ENCODE measurements around the gene RNF167. TPM values are rescaled to one million over a fixed set of nuclear protein-coding genes. Genes with fewer than 3 reads are reported as not detected.

The RNF167 gene
- total and polyA plus RNA-seq, 2 donors, result 73.0 to 189 TPM

- 93% methylated on average over 14 of the region's 14 CpGs for WGBS
- Histone ChIP-seq H3K9me3 (ENCODE audit: control insufficient read depth in 2 of 2, insufficient read depth in 1 of 2, low read length in 1 of 2) (no peaks in the 10 kb centered on the region), H3K27me3 (ENCODE audit: control insufficient read depth in 2 of 2, insufficient read depth in 1 of 2, low read length in 1 of 2) (peaks cover 0 to 5% of the 10 kb centered on the region in 2 donors), H3K27ac (ENCODE audit: low read depth in 1 of 2, low read length in 1 of 2) (peak overlapping the region in 1 of 2 donors; percentile 37), H3K4me1 (ENCODE audit: control insufficient read depth in 2 of 2, insufficient read depth in 2 of 2, low read length in 2 of 2) (peaks cover 13 to 29% of the 10 kb centered on the region in 2 donors), H3K4me3 (ENCODE audit: low read length in 2 of 2) (no peak overlapping the region), H3K36me3 (ENCODE audit: control insufficient read depth in 2 of 2, insufficient read depth in 2 of 2, low read length in 1 of 2) (peaks cover 4 to 5% of the 10 kb centered on the region in 2 donors)
- DNase-seq (ENCODE audit: low read depth in 6 of 9, low spot score in 9 of 9), result no peak
Measured at GRCh38 chr17:4953451-4953961, 13.4 kb downstream of the RNF167 start.

GRCh38 chr17:4955091-4955490 is 15.0 kb downstream of the RNF167 start:
- H3K4me1 ChIP-seq (ENCODE audit: control insufficient read depth in 2 of 2, insufficient read depth in 2 of 2, low read length in 2 of 2), result peaks cover 12 to 28% of the 10 kb centered on the region in 2 donors
- no peak overlapping the region for H3K4me3 ChIP-seq (ENCODE audit: low read length in 2 of 2)
- peaks cover 15 to 16% of the 10 kb centered on the region in 2 donors for H3K36me3 ChIP-seq (ENCODE audit: control insufficient read depth in 2 of 2, insufficient read depth in 2 of 2, low read length in 1 of 2)
- no peak for DNase-seq (ENCODE audit: low read depth in 6 of 9, low spot score in 9 of 9)
- H3K9me3 ChIP-seq (ENCODE audit: control insufficient read depth in 2 of 2, insufficient read depth in 1 of 2, low read length in 1 of 2), result no peaks in the 10 kb centered on the region
- H3K27ac ChIP-seq (ENCODE audit: low read depth in 1 of 2, low read length in 1 of 2), result no peak overlapping the region
- WGBS, result 98% methylated on average over 8 of the region's 8 CpGs
- H3K27me3 ChIP-seq (ENCODE audit: control insufficient read depth in 2 of 2, insufficient read depth in 1 of 2, low read length in 1 of 2), result peaks cover 0 to 4% of the 10 kb centered on the region in 2 donors

- Histone ChIP-seq H3K27ac (ENCODE audit: low read depth in 1 of 2, low read length in 1 of 2) (no peak overlapping the region), H3K4me3 (ENCODE audit: low read length in 2 of 2) (no peak overlapping the region), H3K36me3 (ENCODE audit: control insufficient read depth in 2 of 2, insufficient read depth in 2 of 2, low read length in 1 of 2) (peaks cover 20 to 23% of the 10 kb centered on the region in 2 donors), H3K27me3 (ENCODE audit: control insufficient read depth in 2 of 2, insufficient read depth in 1 of 2, low read length in 1 of 2) (no peaks in the 10 kb centered on the region), H3K4me1 (ENCODE audit: control insufficient read depth in 2 of 2, insufficient read depth in 2 of 2, low read length in 2 of 2) (peaks cover 0 to 13% of the 10 kb centered on the region in 2 donors), H3K9me3 (ENCODE audit: control insufficient read depth in 2 of 2, insufficient read depth in 1 of 2, low read length in 1 of 2) (no peaks in the 10 kb centered on the region)
- no peak for DNase-seq (ENCODE audit: low read depth in 6 of 9, low spot score in 9 of 9)
- WGBS, result 92% methylated on average over 10 of the region's 10 CpGs
Measured at GRCh38 chr17:4956493-4957061, 16.5 kb downstream of the RNF167 start.

GRCh38 chr17:4958102-4958501 is 18.0 kb downstream of the RNF167 start:
- H3K27me3 ChIP-seq (ENCODE audit: control insufficient read depth in 2 of 2, insufficient read depth in 1 of 2, low read length in 1 of 2), result no peaks in the 10 kb centered on the region
- H3K4me3 ChIP-seq (ENCODE audit: low read length in 2 of 2), result no peak overlapping the region
- H3K4me1 ChIP-seq (ENCODE audit: control insufficient read depth in 2 of 2, insufficient read depth in 2 of 2, low read length in 2 of 2), result peaks cover 0 to 3% of the 10 kb centered on the region in 2 donors
- WGBS, result 95% methylated on average over 3 of the region's 3 CpGs
- H3K27ac ChIP-seq (ENCODE audit: low read depth in 1 of 2, low read length in 1 of 2), result no peak overlapping the region
- DNase-seq (ENCODE audit: low read depth in 6 of 9, low spot score in 9 of 9), result no peak
- H3K9me3 ChIP-seq (ENCODE audit: control insufficient read depth in 2 of 2, insufficient read depth in 1 of 2, low read length in 1 of 2), result no peaks in the 10 kb centered on the region
- peaks cover 23 to 24% of the 10 kb centered on the region in 2 donors for H3K36me3 ChIP-seq (ENCODE audit: control insufficient read depth in 2 of 2, insufficient read depth in 2 of 2, low read length in 1 of 2)

GRCh38 chr17:4959261-4959965 is 19.3 kb downstream of the RNF167 start:
- WGBS, result 97% methylated on average over 18 of the region's 18 CpGs
- no peaks in the 10 kb centered on the region for H3K27me3 ChIP-seq (ENCODE audit: control insufficient read depth in 2 of 2, insufficient read depth in 1 of 2, low read length in 1 of 2)
- H3K9me3 ChIP-seq (ENCODE audit: control insufficient read depth in 2 of 2, insufficient read depth in 1 of 2, low read length in 1 of 2), result no peaks in the 10 kb centered on the region
- no peak overlapping the region for H3K4me3 ChIP-seq (ENCODE audit: low read length in 2 of 2)
- DNase-seq (ENCODE audit: low read depth in 6 of 9, low spot score in 9 of 9), result no peak
- no peaks in the 10 kb centered on the region for H3K4me1 ChIP-seq (ENCODE audit: control insufficient read depth in 2 of 2, insufficient read depth in 2 of 2, low read length in 2 of 2)
- peaks cover 23 to 24% of the 10 kb centered on the region in 2 donors for H3K36me3 ChIP-seq (ENCODE audit: control insufficient read depth in 2 of 2, insufficient read depth in 2 of 2, low read length in 1 of 2)
- no peak overlapping the region for H3K27ac ChIP-seq (ENCODE audit: low read depth in 1 of 2, low read length in 1 of 2)

DNA sequence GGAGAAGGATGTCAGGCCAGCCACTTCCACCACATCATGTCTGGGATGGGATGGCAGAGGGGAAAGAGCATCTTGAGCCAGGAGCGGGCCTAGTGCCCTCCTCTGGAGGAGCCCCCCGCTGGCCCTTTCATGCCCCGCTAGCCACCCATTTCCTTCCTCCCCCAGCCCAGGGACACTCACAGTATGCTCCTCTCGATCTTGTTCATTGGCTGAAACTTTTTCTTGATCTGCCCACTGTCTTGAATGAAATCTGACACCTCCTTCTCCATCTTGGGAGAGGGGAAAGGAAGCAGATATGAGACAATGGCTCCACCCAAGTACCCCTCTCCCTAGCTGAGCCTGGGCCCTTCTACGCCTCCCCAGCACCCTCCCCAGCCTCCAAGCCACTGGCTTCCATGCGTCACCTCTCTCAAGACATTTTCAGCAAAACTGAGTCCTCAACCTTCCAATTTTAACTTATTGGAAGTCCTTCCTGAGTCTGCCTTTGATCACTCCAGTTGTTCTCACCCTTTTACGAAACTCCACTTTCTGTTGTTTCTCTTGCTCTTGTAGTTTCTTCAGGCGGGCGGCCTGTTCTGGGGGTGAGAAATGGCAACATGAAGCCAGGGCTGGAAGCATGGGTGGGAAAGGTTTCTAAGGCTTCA is 20.3 kb downstream of the RNF167 start:
- WGBS, result 93% methylated on average over 9 of the region's 9 CpGs
- no peak for DNase-seq (ENCODE audit: low read depth in 6 of 9, low spot score in 9 of 9)
- Histone ChIP-seq H3K36me3 (ENCODE audit: control insufficient read depth in 2 of 2, insufficient read depth in 2 of 2, low read length in 1 of 2) (peaks cover 23 to 28% of the 10 kb centered on the region in 2 donors), H3K4me3 (ENCODE audit: low read length in 2 of 2) (no peak overlapping the region), H3K4me1 (ENCODE audit: control insufficient read depth in 2 of 2, insufficient read depth in 2 of 2, low read length in 2 of 2) (peaks cover 0 to 1% of the 10 kb centered on the region in 2 donors), H3K27ac (ENCODE audit: low read depth in 1 of 2, low read length in 1 of 2) (no peak overlapping the region), H3K27me3 (ENCODE audit: control insufficient read depth in 2 of 2, insufficient read depth in 1 of 2, low read length in 1 of 2) (no peaks in the 10 kb centered on the region), H3K9me3 (ENCODE audit: control insufficient read depth in 2 of 2, insufficient read depth in 1 of 2, low read length in 1 of 2) (no peaks in the 10 kb centered on the region)

- 98% methylated on average over 15 of the region's 15 CpGs for WGBS
Measured at GRCh38 chr17:4965311-4965986, 25.4 kb downstream of the RNF167 start.

GRCh38 chr17:4966844-4967538 is 26.9 kb downstream of the RNF167 start:
- Histone ChIP-seq H3K27ac (ENCODE audit: low read depth in 1 of 2, low read length in 1 of 2) (peak overlapping the region; percentile 85 to 97), H3K9me3 (ENCODE audit: control insufficient read depth in 2 of 2, insufficient read depth in 1 of 2, low read length in 1 of 2) (peaks cover 0 to 5% of the 10 kb centered on the region in 2 donors), H3K36me3 (ENCODE audit: control insufficient read depth in 2 of 2, insufficient read depth in 2 of 2, low read length in 1 of 2) (peaks cover 10 to 31% of the 10 kb centered on the region in 2 donors), H3K4me3 (ENCODE audit: low read length in 2 of 2) (peak overlapping the region; percentile 66 to 92), H3K4me1 (ENCODE audit: control insufficient read depth in 2 of 2, insufficient read depth in 2 of 2, low read length in 2 of 2) (peaks cover 11 to 33% of the 10 kb centered on the region in 2 donors), H3K27me3 (ENCODE audit: control insufficient read depth in 2 of 2, insufficient read depth in 1 of 2, low read length in 1 of 2) (no peaks in the 10 kb centered on the region)
- peak; percentile 86 to 98 (median 94) for DNase-seq (ENCODE audit: low read depth in 6 of 9, low spot score in 9 of 9)
- under 1% methylated on average over 42 of the region's 42 CpGs for WGBS

More at GRCh38 chr17:4965311-4965986, 25.4 kb downstream of the RNF167 start:
- peaks cover 0 to 5% of the 10 kb centered on the region in 2 donors for H3K9me3 ChIP-seq (ENCODE audit: control insufficient read depth in 2 of 2, insufficient read depth in 1 of 2, low read length in 1 of 2)
- DNase-seq (ENCODE audit: low read depth in 6 of 9, low spot score in 9 of 9), result no peak
- no peak overlapping the region for H3K27ac ChIP-seq (ENCODE audit: low read depth in 1 of 2, low read length in 1 of 2)
- H3K36me3 ChIP-seq (ENCODE audit: control insufficient read depth in 2 of 2, insufficient read depth in 2 of 2, low read length in 1 of 2), result peaks cover 14 to 21% of the 10 kb centered on the region in 2 donors
- no peak overlapping the region for H3K4me3 ChIP-seq (ENCODE audit: low read length in 2 of 2)
- no peaks in the 10 kb centered on the region for H3K27me3 ChIP-seq (ENCODE audit: control insufficient read depth in 2 of 2, insufficient read depth in 1 of 2, low read length in 1 of 2)
- H3K4me1 ChIP-seq (ENCODE audit: control insufficient read depth in 2 of 2, insufficient read depth in 2 of 2, low read length in 2 of 2), result peaks cover 11 to 33% of the 10 kb centered on the region in 2 donors
